NCI-H226 (cell line): ENCODE results near the gene TMSB15A.
"Not testable (repeated sequence)": the region's sequence is repeated elsewhere in the genome, so short reads cannot be mapped to it uniquely, and the experiment has no call there.

Experiments used
- DNase-seq: peaks from one replicate; pipeline ENCODE4 v3.0.0-alpha.2; 2015

Gene TMSB15A

GRCh38 chrX:102515975-102516941 lies at the start of gene TMSB15A:
Gene TMSB15A (minus strand): TSS chrX:102516739.
- no peak for DNase-seq

- no peak for DNase-seq
These were observed 44.0 kb upstream of the TMSB15A start for GRCh38 chrX:102560423-102561068.

- no peak for DNase-seq
These were observed 42.1 kb upstream of the TMSB15A start for GRCh38 chrX:102558607-102559006.

- no peak for DNase-seq
These were observed 31.7 kb upstream of the TMSB15A start for GRCh38 chrX:102548231-102548630.

- DNase-seq, result no peak
These were observed 30.4 kb upstream of the TMSB15A start for GRCh38 chrX:102546828-102547493.

- not testable (repeated sequence) for DNase-seq
These were observed 29.6 kb upstream of the TMSB15A start for GRCh38 chrX:102546175-102546574.

- DNase-seq, result no peak
These were observed 19.4 kb upstream of the TMSB15A start for GRCh38 chrX:102535958-102536357.

GRCh38 chrX:102517326-102517725 lies 787 bp upstream of the TMSB15A start:
- no peak for DNase-seq

- no peak for DNase-seq
These were observed 2.0 kb downstream of the TMSB15A start for GRCh38 chrX:102514536-102514935.

GRCh38 chrX:102498732-102499131 lies 17.8 kb downstream of the TMSB15A start:
- no peak for DNase-seq

- no peak for DNase-seq
These were observed 24.8 kb downstream of the TMSB15A start for GRCh38 chrX:102491766-102492165.

GRCh38 chrX:102478765-102479164 lies 37.8 kb downstream of the TMSB15A start:
- DNase-seq, result not testable (repeated sequence)

GRCh38 chrX:102471762-102472220 lies 44.7 kb downstream of the TMSB15A start, which contains the start of gene TCP11X2:
Gene TCP11X2 (minus strand): TSS chrX:102471812.
- not testable (repeated sequence) for DNase-seq

- not testable (repeated sequence) for DNase-seq
These were observed 46.3 kb downstream of the TMSB15A start for GRCh38 chrX:102470215-102470614.
